GM18505 (cell line): Measurements from ENCODE around the gene PRF1.

Experiments used
- ATAC-seq: cut with Tn5 transposase; IDR thresholded peaks from one replicate; pipeline ENCODE4 v1.9.1; 2021; ENCODE audit not compliant: unreplicated experiment
- POLR2A ChIP-seq: IDR thresholded peaks from 4 replicates; pipeline ENCODE4 v1.6.1; 2011; ENCODE audit warnings: borderline replicate concordance; ENCODE audit not compliant: insufficient read depth, insufficient read length; ENCODE audit errors: extremely low read depth

Gene PRF1

GRCh38 chr10:70561558-70561957, 41.0 kb downstream of the PRF1 start:
- ATAC-seq: no peak
- TF ChIP-seq POLR2A: no peak

- no peak for TF ChIP-seq POLR2A
- no peak for ATAC-seq
Observed at GRCh38 chr10:70561070-70561469, 41.5 kb downstream of the PRF1 start.

GRCh38 chr10:70560511-70560941, 42.0 kb downstream of the PRF1 start:
- no peak for ATAC-seq
- TF ChIP-seq POLR2A: no peak

- TF ChIP-seq POLR2A: no peak
- ATAC-seq: no peak
Observed at GRCh38 chr10:70559861-70560260, 42.7 kb downstream of the PRF1 start.

- TF ChIP-seq POLR2A: no peak
- no peak for ATAC-seq
Observed at GRCh38 chr10:70558871-70559810, 43.4 kb downstream of the PRF1 start.

- no peak for ATAC-seq
- TF ChIP-seq POLR2A: no peak
Observed at GRCh38 chr10:70558295-70558694, 44.2 kb downstream of the PRF1 start.

- no peak for TF ChIP-seq POLR2A
- no peak for ATAC-seq
Observed at GRCh38 chr10:70557876-70558275, 44.7 kb downstream of the PRF1 start.

GRCh38 chr10:70557086-70557845, 45.3 kb downstream of the PRF1 start:
- TF ChIP-seq POLR2A: no peak
- no peak for ATAC-seq

GRCh38 chr10:70555371-70555770, 47.2 kb downstream of the PRF1 start:
- no peak for ATAC-seq
- TF ChIP-seq POLR2A: no peak

GRCh38 chr10:70552586-70552985, 50.0 kb downstream of the PRF1 start:
- no peak for ATAC-seq
- TF ChIP-seq POLR2A: no peak

GRCh38 chr10:70551971-70552422, 50.5 kb downstream of the PRF1 start:
- no peak for ATAC-seq
- TF ChIP-seq POLR2A: no peak

GRCh38 chr10:70551466-70551865, 51.1 kb downstream of the PRF1 start:
- ATAC-seq: no peak

GRCh38 chr10:70550459-70550858, 52.1 kb downstream of the PRF1 start:
- no peak for ATAC-seq

More at GRCh38 chr10:70551466-70551865, 51.1 kb downstream of the PRF1 start:
- no peak for TF ChIP-seq POLR2A

More at GRCh38 chr10:70550459-70550858, 52.1 kb downstream of the PRF1 start:
- no peak for TF ChIP-seq POLR2A
